ENCODE measurements around the gene GNAS-AS1. TPM values are rescaled to one million over a fixed set of nuclear protein-coding genes. Genes with fewer than 3 reads are reported as not detected.

The GNAS-AS1 gene
- 1.4 and 1.7 TPM in 2 replicates for total RNA-seq

DNA sequence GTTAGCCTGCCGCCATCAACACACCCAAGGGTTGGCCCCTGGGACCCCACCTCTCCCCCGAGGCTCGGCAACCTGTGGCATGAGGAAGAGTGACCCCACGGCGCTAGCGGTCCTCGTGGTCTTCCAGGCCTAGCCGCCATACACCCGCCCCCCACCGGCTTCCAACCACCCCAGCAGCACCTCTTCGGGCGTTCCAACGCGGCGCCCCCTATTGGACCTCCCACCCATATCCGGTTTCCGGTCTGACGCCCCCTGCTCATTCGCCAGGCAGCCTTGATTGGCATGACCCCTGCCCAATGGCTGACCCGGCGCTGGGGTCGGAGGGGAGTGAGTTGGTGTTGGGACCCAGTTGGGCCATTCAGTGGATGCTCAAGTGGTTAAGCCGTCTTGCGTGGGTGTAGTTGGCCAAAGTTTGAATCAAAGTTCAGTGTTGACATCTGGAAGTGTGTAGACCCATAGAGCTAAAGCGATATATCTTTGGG, at the start of gene GNAS-AS1:
TSS of gene GNAS-AS1 (minus strand) at position 210 of the 482 bp plus-strand sequence.
- intact Hi-C loops (cut with micrococcal nuclease) = loop anchor here (10.0 kb wide), 1 partner anchor 616 kb away; no protein-coding TSS in a partner anchor

DNA sequence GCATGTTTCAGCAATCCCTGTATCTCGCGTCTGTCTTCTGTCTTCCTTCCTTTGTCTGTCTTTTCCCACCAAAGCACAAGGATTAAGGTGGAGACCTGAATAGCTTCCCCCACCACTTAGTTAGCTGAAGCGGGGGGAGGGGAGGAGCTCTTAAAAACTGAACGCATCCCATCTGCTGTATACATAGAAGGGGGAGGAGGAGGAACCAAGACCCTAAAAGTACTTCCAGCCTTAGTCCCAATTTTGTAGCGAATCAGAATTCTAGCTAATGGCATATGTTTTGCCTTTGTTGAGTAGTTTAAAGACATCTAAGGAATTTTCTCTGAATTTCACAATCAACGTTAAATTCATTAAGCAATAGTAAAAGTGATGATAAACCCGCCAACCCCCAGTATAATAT, 49.7 kb upstream of the GNAS-AS1 start:
- intact Hi-C loops (cut with micrococcal nuclease) = no loop called here

DNA sequence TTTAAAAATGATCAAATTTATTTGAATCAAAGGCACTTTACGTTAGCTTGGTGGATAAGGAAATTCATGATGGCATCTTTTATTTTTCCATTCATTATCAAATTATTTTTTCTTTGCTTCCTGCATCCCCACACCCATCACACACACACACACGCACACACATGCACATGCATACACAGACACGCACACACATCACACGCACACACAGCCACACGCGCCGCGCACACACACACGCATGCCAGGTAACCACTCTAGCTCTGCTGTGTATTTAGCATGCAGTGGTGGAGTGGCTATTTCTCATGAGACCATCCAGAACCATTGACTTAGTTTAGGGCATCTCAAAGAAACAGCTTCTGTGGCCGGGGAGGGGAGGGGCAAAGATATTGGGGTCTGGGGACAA, 48.8 kb upstream of the GNAS-AS1 start:
- intact Hi-C loops (cut with micrococcal nuclease) = no loop called here

- intact Hi-C loops (cut with micrococcal nuclease) = no loop called here
These were observed 48.1 kb upstream of the GNAS-AS1 start for GRCh38 chr20:58898629-58899408.

- intact Hi-C loops (cut with micrococcal nuclease) = no loop called here
These were observed 46.8 kb upstream of the GNAS-AS1 start for GRCh38 chr20:58897488-58897887.

GRCh38 chr20:58896820-58897219, 46.1 kb upstream of the GNAS-AS1 start:
- intact Hi-C loops (cut with micrococcal nuclease) = no loop called here

GRCh38 chr20:58895448-58896180, 44.9 kb upstream of the GNAS-AS1 start:
- intact Hi-C loops (cut with micrococcal nuclease) = no loop called here

- intact Hi-C loops (cut with micrococcal nuclease) = loop anchor here (5.0 kb wide), 2 partner anchors 267 to 588 kb away; partner anchors contain the start of genes RAB22A and ZNF831
These were observed 44.1 kb upstream of the GNAS-AS1 start for GRCh38 chr20:58894652-58895447.

- intact Hi-C loops (cut with micrococcal nuclease) = loop anchor here (1.0 to 5.0 kb wide), 4 partner anchors 14 to 586 kb away; partner anchors contain the start of genes ATP5F1E, RAB22A and ZNF831
These were observed 42.8 kb upstream of the GNAS-AS1 start for GRCh38 chr20:58893355-58894120.

DNA sequence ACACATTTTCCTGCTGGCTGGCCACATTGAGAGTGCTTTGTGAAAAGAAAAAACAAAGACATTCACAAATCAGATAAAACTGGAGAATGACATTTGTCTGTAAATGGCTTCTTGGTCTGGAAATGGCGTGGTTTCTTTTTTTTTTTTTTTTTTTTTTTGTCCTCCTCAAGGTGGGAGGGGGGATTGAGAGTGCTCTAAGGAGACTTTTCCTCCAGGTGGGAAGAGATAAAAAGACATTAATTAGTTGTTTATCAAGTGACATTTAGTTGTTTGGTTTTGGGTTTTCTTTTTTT, 42.2 kb upstream of the GNAS-AS1 start:
- intact Hi-C loops (cut with micrococcal nuclease) = loop anchor here (1.0 to 5.0 kb wide), 5 partner anchors 14 to 586 kb away; partner anchors contain the start of genes ATP5F1E, NELFCD, RAB22A and ZNF831

- intact Hi-C loops (cut with micrococcal nuclease) = loop anchor here (1.0 to 5.0 kb wide), 4 partner anchors 89 to 585 kb away; partner anchors contain the start of genes ATP5F1E, NELFCD, RAB22A and ZNF831
These were observed 41.6 kb upstream of the GNAS-AS1 start for GRCh38 chr20:58892141-58892931.

DNA sequence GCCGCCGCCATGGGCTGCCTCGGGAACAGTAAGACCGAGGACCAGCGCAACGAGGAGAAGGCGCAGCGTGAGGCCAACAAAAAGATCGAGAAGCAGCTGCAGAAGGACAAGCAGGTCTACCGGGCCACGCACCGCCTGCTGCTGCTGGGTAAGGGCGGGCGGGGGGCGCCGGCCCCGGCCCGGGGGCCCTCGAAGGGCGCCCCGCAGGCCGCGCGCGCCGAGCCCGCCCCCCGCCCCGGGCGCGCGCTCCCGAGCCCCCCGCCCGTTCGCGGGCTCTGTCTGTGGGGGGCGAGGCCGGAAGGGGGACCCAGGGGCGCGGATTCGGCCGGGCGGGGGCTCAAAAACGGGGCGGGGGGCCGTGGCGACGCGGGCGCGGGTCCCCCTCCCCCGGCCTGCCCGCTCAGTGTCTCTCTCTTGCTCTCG, 41.0 kb upstream of the GNAS-AS1 start:
- intact Hi-C loops (cut with micrococcal nuclease) = loop anchor here (1.0 to 5.0 kb wide), 5 partner anchors 90 to 584 kb away; partner anchors contain the start of genes ATP5F1E, NELFCD, RAB22A and STX16

- intact Hi-C loops (cut with micrococcal nuclease) = loop anchor here (2.0 to 5.0 kb wide), 3 partner anchors 240 to 584 kb away; partner anchors contain the start of genes RAB22A, STX16 and ZNF831
These were observed 40.5 kb upstream of the GNAS-AS1 start for GRCh38 chr20:58891086-58891717.

DNA sequence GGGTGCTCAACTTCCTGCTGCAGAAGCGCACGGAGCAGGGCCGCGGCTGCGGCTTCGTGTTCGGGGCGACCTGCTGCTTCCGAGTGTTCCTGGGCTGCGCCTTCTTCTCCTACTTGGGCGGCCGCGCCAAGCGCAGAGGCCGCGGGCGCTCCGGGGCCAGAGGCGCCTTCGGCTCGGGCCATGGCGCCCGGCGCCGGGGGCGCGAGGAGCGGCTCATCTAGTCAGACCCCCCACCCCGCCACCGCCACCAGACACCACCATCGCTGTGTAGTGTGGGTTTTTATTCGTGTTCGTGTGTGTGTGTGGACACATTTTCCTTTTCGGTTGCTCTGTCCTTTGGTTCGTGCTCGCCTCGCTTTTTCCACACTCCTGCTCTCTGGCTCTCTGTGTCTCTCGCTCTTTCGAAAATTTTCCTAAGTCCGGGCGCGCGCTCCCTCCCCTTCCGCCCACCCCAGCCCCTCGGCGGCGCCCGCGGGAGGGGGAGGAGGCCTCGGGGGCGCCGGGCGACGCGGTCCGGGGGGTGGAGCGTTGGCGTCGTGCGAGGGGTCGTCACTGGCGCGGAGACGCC, 39.9 kb upstream of the GNAS-AS1 start:
- intact Hi-C loops (cut with micrococcal nuclease) = loop anchor here (1.0 to 5.0 kb wide), 4 partner anchors 152 to 583 kb away; partner anchors contain the start of genes PRELID3B, RAB22A, STX16 and ZNF831

GRCh38 chr20:58889798-58890517, 39.3 kb upstream of the GNAS-AS1 start:
- intact Hi-C loops (cut with micrococcal nuclease) = loop anchor here (1.0 to 5.0 kb wide), 4 partner anchors 152 to 583 kb away; partner anchors contain the start of genes PRELID3B, RAB22A, STX16 and ZNF831

DNA sequence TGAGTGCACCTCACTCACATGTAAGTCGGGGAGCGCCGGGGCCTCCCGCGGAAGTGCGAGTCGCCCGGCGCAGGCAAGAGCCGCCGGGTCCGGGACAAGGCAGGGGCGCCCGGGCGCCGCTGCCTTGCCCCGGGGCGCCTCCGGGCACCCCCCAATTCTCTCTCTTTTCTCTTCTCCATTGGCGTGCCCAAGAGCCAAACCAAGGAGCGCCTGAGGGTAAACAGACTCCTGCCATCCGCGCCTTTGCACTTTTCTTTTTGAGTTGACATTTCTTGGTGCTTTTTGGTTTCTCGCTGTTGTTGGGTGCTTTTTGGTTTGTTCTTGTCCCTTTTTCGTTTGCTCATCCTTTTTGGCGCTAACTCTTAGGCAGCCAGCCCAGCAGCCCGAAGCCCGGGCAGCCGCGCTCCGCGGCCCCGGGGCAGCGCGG, 38.6 kb upstream of the GNAS-AS1 start:
- intact Hi-C loops (cut with micrococcal nuclease) = no loop called here

GRCh38 chr20:58888521-58889333, 38.0 kb upstream of the GNAS-AS1 start:
- intact Hi-C loops (cut with micrococcal nuclease) = no loop called here

All from T-helper 2 cell treated with Interferon-gamma antibody and Interleukin-4, amounts not matched to agents 100 ng/mL and 5 ng/mL, for 36 hours (primary cell).